GM18867 (cell line): ENCODE results near the gene TIMM44.

Experiments
- ATAC-seq: cut with Tn5 transposase; IDR thresholded peaks from one replicate; pipeline ENCODE4 v1.9.1; 2021; ENCODE audit warnings: mild to moderate bottlenecking, moderate library complexity; ENCODE audit not compliant: unreplicated experiment

TIMM44 gene

GRCh38 chr19:7881910-7882309, 61.6 kb downstream of the TIMM44 start:
- ATAC-seq: no peak

- ATAC-seq: no peak
Measured at GRCh38 chr19:7879836-7880235, 63.6 kb downstream of the TIMM44 start.

- ATAC-seq: no peak
Measured at GRCh38 chr19:7879111-7879807, 64.2 kb downstream of the TIMM44 start.

GRCh38 chr19:7877249-7877836, 66.1 kb downstream of the TIMM44 start:
- ATAC-seq: no peak
